IMR-90 (cell line): ENCODE results near the gene ARHGEF33. TPM values are rescaled to one million over a fixed set of nuclear protein-coding genes. Genes with fewer than 3 reads are reported as not detected.

Experiments used
- ATAC-seq: fragments of 200-7000 bp; cut with Tn5 transposase; 2 replicates; pipeline ENCODE4 v1.9.1; 2020; ENCODE audit warnings: low read depth, mild to moderate bottlenecking, moderate library complexity
- BruUV-seq: library from RNA; stranded (reverse); fragments of 400-500 nt; replicated peaks from 2 replicates; lab custom pipeline; 2021; lab: Mats Ljungman, UMichigan
- CTCF ChIA-PET: fragments of 300-600 bp; formaldehyde crosslinking; extraction: SDS; loops from one replicate; lab custom pipeline; 2021; ENCODE audit warnings: antibody characterized with exemption; lab: Yijun Ruan, JAX
- POLR2A ChIA-PET: fragments of 300-600 bp; sonication (Branson Sonifier 250); formaldehyde crosslinking; loops from one replicate; lab custom pipeline; 2022; ENCODE audit warnings: antibody characterized with exemption; ENCODE audit not compliant: unreplicated experiment; lab: Charles Lee
- DNase-seq: peaks from one replicate; pipeline ENCODE4 v3.0.0; 2013
- H2AFZ ChIP-seq: replicated peaks from 2 replicates; pipeline ENCODE3; 2013; ENCODE audit warnings: low read length, mild to moderate bottlenecking; ENCODE audit not compliant: poor library complexity
- H2AK5ac ChIP-seq: 2 replicates; pipeline ENCODE4 v1.6.1; 2013; ENCODE audit warnings: low read depth, low read length, inconsistent platforms
- H2AK9ac ChIP-seq: replicated peaks from 2 replicates; pipeline ENCODE3; 2013; ENCODE audit warnings: mild to moderate bottlenecking, low read depth, low read length, moderate library complexity; ENCODE audit not compliant: poor library complexity
- H2BK120ac ChIP-seq: 2 replicates; pipeline ENCODE4 v1.6.1; 2013; ENCODE audit warnings: low read depth, low read length, inconsistent platforms
- H2BK15ac ChIP-seq: 3 replicates; pipeline ENCODE4 v1.6.1; 2013; ENCODE audit warnings: low read depth, low read length, inconsistent platforms
- H2BK20ac ChIP-seq: 2 replicates; pipeline ENCODE4 v1.6.1; 2013; ENCODE audit warnings: low read depth, mild to moderate bottlenecking, inconsistent platforms, low read length, moderate library complexity
- H2BK5ac ChIP-seq: 2 replicates; pipeline ENCODE4 v1.6.1; 2013; ENCODE audit warnings: mild to moderate bottlenecking, low read depth, low read length, inconsistent platforms; ENCODE audit not compliant: poor library complexity, severe bottlenecking
- H3K14ac ChIP-seq: replicated peaks from 2 replicates; pipeline ENCODE4 v1.6.1; 2013; ENCODE audit warnings: low read depth, low read length, inconsistent platforms
- H3K18ac ChIP-seq: 2 replicates; pipeline ENCODE4 v1.6.1; 2013; ENCODE audit warnings: low read depth, low read length, control low read depth
- H3K23ac ChIP-seq: 2 replicates; pipeline ENCODE4 v1.6.1; 2013; ENCODE audit warnings: low read depth, low read length, inconsistent platforms
- H3K27ac ChIP-seq: 2 replicates; pipeline ENCODE4 v1.5.1; 2013; ENCODE audit warnings: mild to moderate bottlenecking, control low read depth, low read length; ENCODE audit not compliant: insufficient read depth
- H3K27me3 ChIP-seq: 2 replicates; pipeline ENCODE4 v1.6.1; 2013; ENCODE audit warnings: low read length; ENCODE audit not compliant: control insufficient read depth, insufficient read depth
- H3K36me3 ChIP-seq: 2 replicates; pipeline ENCODE4 v1.6.1; 2013; ENCODE audit warnings: low read length, mixed read lengths; ENCODE audit not compliant: control insufficient read depth, insufficient read depth
- H3K4ac ChIP-seq: 2 replicates; pipeline ENCODE4 v1.6.1; 2013; ENCODE audit warnings: low read depth, low read length, inconsistent platforms
- H3K4me1 ChIP-seq: 2 replicates; pipeline ENCODE4 v1.6.1; 2013; ENCODE audit warnings: low read length, mixed read lengths; ENCODE audit not compliant: control insufficient read depth, insufficient read depth
- H3K4me2 ChIP-seq: 2 replicates; pipeline ENCODE4 v1.6.1; 2013; ENCODE audit warnings: low read depth, mild to moderate bottlenecking, control low read depth, low read length, moderate library complexity
- H3K4me3 ChIP-seq: 2 replicates; pipeline ENCODE4 v1.5.1; 2013; ENCODE audit warnings: low read depth, mild to moderate bottlenecking, control low read depth, low read length, moderate library complexity; ENCODE audit not compliant: insufficient read depth
- H3K56ac ChIP-seq: 2 replicates; pipeline ENCODE4 v1.6.1; 2013; ENCODE audit warnings: low read length, inconsistent platforms; ENCODE audit not compliant: insufficient read depth; ENCODE audit errors: extremely low read depth
- H3K79me1 ChIP-seq, 2 experiments: 2 replicates each; pipeline ENCODE4 v1.6.1; 2013; ENCODE audit warnings: low read length in 2 of 2, inconsistent platforms in 1 of 2, low read depth in 1 of 2
- H3K9ac ChIP-seq: 2 replicates; pipeline ENCODE4 v1.6.1; 2013; ENCODE audit warnings: low read depth, low read length, control low read depth
- H3K9me1 ChIP-seq: 2 replicates; pipeline ENCODE4 v1.6.1; 2013; ENCODE audit warnings: low read length, inconsistent platforms; ENCODE audit not compliant: insufficient read depth
- H3K9me3 ChIP-seq: 2 replicates; pipeline ENCODE4 v1.6.1; 2013; ENCODE audit warnings: low read length; ENCODE audit not compliant: control insufficient read depth, insufficient read depth
- H4K20me1 ChIP-seq: 2 replicates; pipeline ENCODE4 v1.6.1; 2013; ENCODE audit warnings: low read length, inconsistent platforms; ENCODE audit not compliant: insufficient read depth
- H4K5ac ChIP-seq: 2 replicates; pipeline ENCODE4 v1.6.1; 2013; ENCODE audit warnings: mild to moderate bottlenecking, low read depth, low read length, control low read depth
- H4K8ac ChIP-seq, 2 experiments: 2 replicates each; pipeline ENCODE4 v1.6.1; 2013; ENCODE audit warnings: low read depth in 2 of 2, low read length in 2 of 2, control low read depth in 1 of 2, inconsistent platforms in 1 of 2
- H4K91ac ChIP-seq: 2 replicates; pipeline ENCODE4 v1.6.1; 2013; ENCODE audit warnings: low read depth, low read length, inconsistent platforms; ENCODE audit not compliant: insufficient read depth
- BHLHE40 ChIP-seq: fragments of 150-350 bp; IDR thresholded peaks from 2 replicates; pipeline ENCODE4 v1.6.1; 2016; ENCODE audit warnings: mild to moderate bottlenecking, low read depth, low read length
- CEBPB ChIP-seq: IDR thresholded peaks from 2 replicates; pipeline ENCODE4 v1.6.1; 2012; ENCODE audit warnings: low read depth, low read length, improper control_type of control experiment
- CHD1 ChIP-seq: IDR thresholded peaks from 2 replicates; pipeline ENCODE4 v1.6.1; 2012; ENCODE audit warnings: low read depth, low read length, improper control_type of control experiment
- CTCF ChIP-seq: conservative IDR thresholded peaks from 2 replicates; pipeline ENCODE4 v1.5.1; 2012; ENCODE audit warnings: mild to moderate bottlenecking, low read depth, low read length, improper control_type of control experiment
- ELK1 ChIP-seq: fragments of 150-350 bp; IDR thresholded peaks from 2 replicates; pipeline ENCODE4 v1.6.1; 2016; ENCODE audit warnings: low read depth, mild to moderate bottlenecking, low read length, moderate library complexity, borderline replicate concordance
- FOS ChIP-seq: fragments of 150-350 bp; IDR thresholded peaks from 2 replicates; pipeline ENCODE4 v1.6.1; 2016; ENCODE audit warnings: low read depth, low read length
- MAFK ChIP-seq: IDR thresholded peaks from 2 replicates; pipeline ENCODE4 v1.6.1; 2012; ENCODE audit warnings: low read depth, low read length, improper control_type of control experiment
- MAZ ChIP-seq: IDR thresholded peaks from 2 replicates; pipeline ENCODE4 v1.6.1; 2012; ENCODE audit warnings: low read depth, mild to moderate bottlenecking, low read length, improper control_type of control experiment, moderate library complexity, borderline replicate concordance
- MXI1 ChIP-seq: IDR thresholded peaks from 2 replicates; pipeline ENCODE4 v1.6.1; 2012; ENCODE audit warnings: low read depth, mild to moderate bottlenecking, low read length, moderate library complexity, borderline replicate concordance
- NFE2L2 ChIP-seq: fragments of 150-350 bp; IDR thresholded peaks from 2 replicates; pipeline ENCODE4 v1.6.1; 2016; ENCODE audit warnings: low read depth, mild to moderate bottlenecking, low read length
- POLR2A ChIP-seq: IDR thresholded peaks from 2 replicates; pipeline ENCODE4 v1.6.1; 2012; ENCODE audit warnings: mild to moderate bottlenecking, low read depth, low read length
- RAD21 ChIP-seq: IDR thresholded peaks from 2 replicates; pipeline ENCODE4 v1.6.1; 2012; ENCODE audit warnings: low read length, improper control_type of control experiment
- RCOR1 ChIP-seq: IDR thresholded peaks from 2 replicates; pipeline ENCODE4 v1.6.1; 2012; ENCODE audit warnings: mild to moderate bottlenecking, low read length, improper control_type of control experiment; ENCODE audit not compliant: insufficient replicate concordance
- RFX5 ChIP-seq: IDR thresholded peaks from 2 replicates; pipeline ENCODE4 v1.8.0; 2012; ENCODE audit warnings: low read depth, mild to moderate bottlenecking, low read length, moderate library complexity
- SMC3 ChIP-seq: fragments of 150-350 bp; IDR thresholded peaks from 2 replicates; pipeline ENCODE4 v1.6.1; 2016; ENCODE audit warnings: low read depth, mild to moderate bottlenecking, antibody characterized with exemption, low read length, moderate library complexity
- USF2 ChIP-seq: fragments of 150-350 bp; IDR thresholded peaks from 2 replicates; pipeline ENCODE4 v1.6.1; 2017; ENCODE audit warnings: mild to moderate bottlenecking, antibody characterized with exemption, low read length, low read depth
- WGBS, 2 experiments: methylation state at CpG; one replicate each; pipeline versions ENCODE4 v1.1.5 to v1.1.7; 2013; ENCODE audit warnings: missing lambda C conversion rate in 2 of 2; ENCODE audit not compliant: insufficient read length in 1 of 2; ENCODE audit errors: extremely low coverage in 2 of 2; 5-methylcytosine and 5-hydroxymethylcytosine counted together
- dilution Hi-C: fragments of 300-500 bp; cut with HindIII; formaldehyde crosslinking; loops from one replicate; pipeline ENCODE4 v1.14.3; 2018; ENCODE audit warnings: low sequenced_read_pairs; ENCODE audit not compliant: unreplicated experiment
- in situ Hi-C: fragments of 300-500 bp; cut with MboI; formaldehyde crosslinking; loops from 3 replicates; pipeline ENCODE4 v1.14.3; 2019; ENCODE audit warnings: low sequenced_read_pairs, inconsistent platforms, mixed read lengths
- intact Hi-C: fragments of 100-400 bp; cut with micrococcal nuclease; formaldehyde crosslinking; loops from 2 replicates; pipeline ENCODE4 v1.10.0; 2022
- polyA plus RNA-seq, 3 experiments: library from polyadenylated mRNA; depleted of rRNA; stranded (reverse); fragments of >200 nt; gene quantifications; 2 replicates each; pipeline ENCODE4 v1.2.3, GENCODE V29; 2012; ENCODE audit warnings: low replicate concordance in 1 of 3
- total RNA-seq: library from RNA; depleted of rRNA; stranded (reverse); fragments of >200 nt; gene quantifications from 2 replicates; pipeline ENCODE4 v1.2.3, GENCODE V29; 2012

Gene ARHGEF33
- total and polyA plus RNA-seq, 2 of the 4 experiments (the other 2 are of a cell fraction): 0.18 to 0.21 TPM

- CTCF ChIA-PET: no interaction called here
Observed at GRCh38 chr2:38988716-38989115, 99.0 kb downstream of the ARHGEF33 start.

More at GRCh38 chr2:38988716-38989115, 99.0 kb downstream of the ARHGEF33 start:
- Histone ChIP-seq H4K5ac (no peak overlapping the region), H4K91ac (no peak overlapping the region), H3K27ac (no peak overlapping the region), H3K4me1 (no peaks in the 10 kb centered on the region), H3K27me3 (no peaks in the 10 kb centered on the region), H3K9ac (no peak overlapping the region), H3K9me1 (peaks cover 4% of the 10 kb centered on the region; the same call in 1 of the 2 replicates), H3K23ac (no peak overlapping the region), H2BK15ac (no peak overlapping the region), H4K8ac (no peak overlapping the region), H4K20me1 (no peaks in the 10 kb centered on the region), H3K36me3 (peaks cover 19% of the 10 kb centered on the region), H3K4ac (no peak overlapping the region), H3K4me3 (no peak overlapping the region), H2AK5ac (no peak overlapping the region), H3K18ac (no peak overlapping the region), H3K9me3 (no peaks in the 10 kb centered on the region), H3K56ac (no peak overlapping the region), H3K4me2 (no peak overlapping the region), H2AK9ac (no peak overlapping the region), H2AFZ (no peak overlapping the region), H3K14ac (no peak overlapping the region), H3K79me1 (peaks cover 0 to 2% of the 10 kb centered on the region in 2 experiments; a peak in 1 of 4 replicates), H2BK20ac (no peak overlapping the region), H2BK120ac (no peak overlapping the region), H2BK5ac (no peak overlapping the region)
- no TSS peak for BruUV-seq
- ATAC-seq (no peak), DNase-seq (no peak)
- TF ChIP-seq RAD21 (no peak), CTCF (no peak), POLR2A (no peak), CHD1 (no peak), ELK1 (no peak), MAFK (no peak), SMC3 (no peak), USF2 (no peak), MAZ (no peak), FOS (no peak), NFE2L2 (no peak), BHLHE40 (no peak), MXI1 (no peak), RCOR1 (no peak), CEBPB (no peak), RFX5 (no peak)
- POLR2A ChIA-PET: no interaction called here
- in situ Hi-C loops: no loop called here
- intact Hi-C loops: no loop called here
- WGBS, 2 experiments: no CpG with 5 or more reads among the region's 1 CpG
- dilution Hi-C loops: no loop called here
